Pancreas (tissue), 10 donors: ENCODE results near the gene IL1F10. TPM values are rescaled to one million over a fixed set of nuclear protein-coding genes. Genes with fewer than 3 reads are reported as not detected.

Experiments
- ATAC-seq, 4 donors: fragments of 200-7000 bp; cut with Tn5 transposase; one replicate each; pipeline versions ENCODE4 v1.8.0 to v1.9.1; 2020; ENCODE audit warnings: mild to moderate bottlenecking in 4 of 4, moderate library complexity in 4 of 4
- DNase-seq, 6 donors: peaks; one replicate each; pipeline ENCODE4 v3.0.0-alpha.2; 2020
- FAIRE-seq: peaks from 2 replicates; lab custom pipeline; 2012; peaks lifted over from hg19 to GRCh38; lab: Jason Lieb, UNC
- H3K27ac ChIP-seq, 4 donors: fragments of 200-600 bp; sonication (generic); 1 replicate in 3 of 4; 2 replicates in 1 of 4; pipeline versions ENCODE4 v1.5.0 to v1.8.0; 2020
- H3K27me3 ChIP-seq, 4 donors: fragments of 200-600 bp; one replicate each; pipeline ENCODE4 v1.8.0; 2021
- H3K36me3 ChIP-seq, 3 donors: fragments of 200-600 bp; sonication (generic) in 1 of 3; one replicate each; pipeline versions ENCODE4 v1.5.0 to v1.8.0; 2020 to 2021
- H3K4me1 ChIP-seq, 3 donors: fragments of 200-600 bp; one replicate each; pipeline ENCODE4 v1.8.0; 2021
- H3K4me3 ChIP-seq, 4 donors: fragments of 200-600 bp; sonication (generic) in 2 of 4; one replicate each; pipeline versions ENCODE4 v1.5.0 to v1.8.0; 2020 to 2021
- H3K9me3 ChIP-seq, 4 donors: fragments of 200-600 bp; one replicate each; pipeline ENCODE4 v1.8.0; 2021
- CTCF ChIP-seq, 4 donors: fragments of 200-600 bp; sonication (generic) in 3 of 4; IDR thresholded peaks; one replicate each; pipeline versions ENCODE4 v1.5.0 to v1.8.0; 2021; ENCODE audit warnings: antibody characterized with exemption in 4 of 4
- WGBS, 2 donors: extraction: QIAGEN DNeasy Blood & Tissue Kit; methylation state at CpG; one replicate each; pipeline ENCODE4 v1.1.7; 2013; 5-methylcytosine and 5-hydroxymethylcytosine counted together
- intact Hi-C, 3 donors: fragments of 100-400 bp; cut with DNase I; formaldehyde crosslinking; loops; one replicate each; pipeline versions ENCODE4 v1.11.1 to v1.14.2; 2022
- polyA plus RNA-seq, 2 donors: library from polyadenylated mRNA; stranded (reverse); fragments of 200-250 nt; gene quantifications; one replicate each; pipeline ENCODE4 v1.2.3, GENCODE V29; 2013
- total RNA-seq, 6 donors: library from RNA; stranded (reverse); fragmentation: NEBNext Ultra II Directional in 4 of 6; extraction: Animal tissue kit (Norgen Biotek cat#: 25700) in 4 of 6; gene quantifications; one replicate each; pipeline versions ENCODE4 v1.2.1 to v1.2.4, GENCODE V29; 2021 to 2023
- donor health status: healthy with polysubstance abuse.
- donor health status: DM: no; HTN: no; CAD: no; lungs with moderate emphysema.
- donor health status: DM: no; HTN: no; CAD: no.
- donor health status: control.
- donor health status: control.
- donor health status: Bipolar disorder and iron deficiency.
- donor health status: DM: yes; HTN: yes; CAD: no.
- donor health status: DM: no; HTN: no; CAD: no.
- donor health status: DM: no; HTN: no; CAD: no.
- donor health status: DM: yes; HTN: yes; CAD: no.

Gene IL1F10
- total and polyA plus RNA-seq, 8 donors: not detected

GRCh38 chr2:113083296-113083695 is 15.5 kb downstream of the IL1F10 start:
- intact Hi-C loops: no loop called here
- Histone ChIP-seq H3K36me3 (no peaks in the 10 kb centered on the region), H3K27me3 (no peaks in the 10 kb centered on the region), H3K4me1 (no peaks in the 10 kb centered on the region), H3K9me3 (no peaks in the 10 kb centered on the region), H3K4me3 (no peak overlapping the region), H3K27ac (no peak overlapping the region)
- 68 to 80% methylated on average over 8 of the region's 8 CpGs for WGBS, 2 donors
- DNase-seq (no peak), ATAC-seq (peak in 2 of 4 donors; percentile 27 to 57), FAIRE-seq (no peak)
- no peak for TF ChIP-seq CTCF (IDR thresholded peaks at IDR 0.05)

- no peak for FAIRE-seq
- WGBS, 2 donors: 37 to 45% methylated on average over 5 of the region's 5 CpGs
These were observed 16.7 kb downstream of the IL1F10 start for GRCh38 chr2:113084249-113085000.

GRCh38 chr2:113085542-113085941 is 17.8 kb downstream of the IL1F10 start:
- Histone ChIP-seq H3K4me1 (no peaks in the 10 kb centered on the region), H3K9me3 (no peaks in the 10 kb centered on the region), H3K27ac (no peak overlapping the region), H3K36me3 (no peaks in the 10 kb centered on the region), H3K27me3 (no peaks in the 10 kb centered on the region), H3K4me3 (no peak overlapping the region)
- no peak for FAIRE-seq
- DNase-seq: no peak
- TF ChIP-seq CTCF (IDR thresholded peaks at IDR 0.05): no peak
- ATAC-seq: no peak
- 66 to 72% methylated on average over 2 of the region's 2 CpGs for whole genome bisulfite sequencing, 2 donors
- intact Hi-C loops: no loop called here

More at GRCh38 chr2:113084249-113085000, 16.7 kb downstream of the IL1F10 start:
- Histone ChIP-seq H3K4me3 (no peak overlapping the region), H3K27me3 (no peaks in the 10 kb centered on the region), H3K27ac (no peak overlapping the region), H3K4me1 (no peaks in the 10 kb centered on the region), H3K9me3 (no peaks in the 10 kb centered on the region), H3K36me3 (no peaks in the 10 kb centered on the region)
- ATAC-seq (peak in 3 of 4 donors; percentile 62 to 80 (median 66)), DNase-seq (no peak)
- intact Hi-C loops: no loop called here
- TF ChIP-seq CTCF (IDR thresholded peaks at IDR 0.05): peak in 2 of 4 donors; percentile 10 to 18

- FAIRE-seq (no peak), ATAC-seq (no peak), DNase-seq (no peak)
These were observed 20.6 kb downstream of the IL1F10 start for GRCh38 chr2:113088213-113088992.

More at GRCh38 chr2:113088213-113088992, 20.6 kb downstream of the IL1F10 start:
- no peaks in the 10 kb centered on the region for H3K27me3 ChIP-seq
- H3K9me3 ChIP-seq: no peaks in the 10 kb centered on the region
- H3K27ac ChIP-seq: no peak overlapping the region
- H3K4me3 ChIP-seq: no peak overlapping the region
- TF ChIP-seq CTCF (IDR thresholded peaks at IDR 0.05): no peak
- H3K4me1 ChIP-seq: no peaks in the 10 kb centered on the region
- intact Hi-C loops: no loop called here
- no peaks in the 10 kb centered on the region for H3K36me3 ChIP-seq
